Measurements from ENCODE around the gene CRAMP1.

CRAMP1 gene

DNA sequence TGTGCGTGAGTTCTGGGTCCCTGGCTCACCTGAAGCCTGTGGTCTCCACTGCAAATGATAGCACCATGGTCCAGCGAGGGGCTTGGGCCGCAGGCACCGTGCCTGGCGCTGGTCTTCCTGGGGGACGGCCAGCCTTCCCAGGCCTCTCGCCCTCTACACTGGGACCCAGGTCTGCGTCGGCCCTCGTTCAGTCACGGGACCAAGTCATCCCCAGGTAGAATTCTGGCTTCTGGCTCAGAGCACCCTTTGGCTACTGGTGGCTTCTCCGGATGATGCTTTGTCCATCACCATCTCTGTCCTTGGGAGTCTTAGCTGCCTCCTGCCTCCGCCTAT lies 20.4 kb downstream of the CRAMP1 start:
- no peak for DNase-seq (ENCODE audit: low spot score)

DNA sequence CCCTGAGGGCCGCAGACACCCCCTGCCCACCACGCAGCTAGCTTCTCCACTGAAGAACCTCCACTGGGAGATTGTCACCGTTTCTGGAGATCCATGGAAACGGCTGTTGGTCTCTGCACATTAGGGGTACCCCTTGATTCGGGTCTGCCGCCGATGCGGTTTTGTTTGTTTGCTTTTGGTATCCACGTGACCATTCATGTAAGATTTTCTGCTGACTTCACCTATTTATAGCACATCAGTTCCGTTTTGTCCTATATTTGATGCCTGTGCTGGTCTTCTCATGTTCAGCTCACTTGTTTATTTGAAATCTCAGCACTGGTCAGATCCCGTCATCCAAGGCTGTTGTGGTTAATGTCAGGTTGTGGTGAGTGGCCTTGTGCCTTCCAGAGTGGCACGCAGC lies 21.1 kb downstream of the CRAMP1 start:
- no peak for DNase-seq (ENCODE audit: low spot score)

- DNase-seq (ENCODE audit: low spot score), result no peak
Measured at GRCh38 chr16:1634541-1634940, 22.4 kb downstream of the CRAMP1 start.

DNA sequence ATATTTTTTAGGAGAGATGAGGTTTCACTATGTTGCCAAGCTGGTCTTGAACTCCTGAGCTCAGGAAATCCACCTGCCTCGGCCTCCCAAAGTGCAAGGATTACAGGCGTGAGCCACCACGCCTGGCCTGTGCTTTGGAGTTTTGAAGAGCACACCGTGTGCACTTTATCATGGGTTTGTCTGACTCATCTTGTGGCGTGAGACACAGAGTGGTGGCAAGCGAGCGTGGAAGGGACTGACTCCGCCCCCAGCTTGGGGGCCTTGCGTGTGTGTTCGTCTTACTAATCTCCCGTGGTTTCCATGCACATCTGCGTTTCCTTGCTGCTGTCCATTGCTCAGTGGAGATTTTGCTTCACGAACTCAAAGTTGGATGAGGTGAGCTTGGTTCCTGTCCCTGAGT lies 22.9 kb downstream of the CRAMP1 start:
- no peak for DNase-seq (ENCODE audit: low spot score)

DNA sequence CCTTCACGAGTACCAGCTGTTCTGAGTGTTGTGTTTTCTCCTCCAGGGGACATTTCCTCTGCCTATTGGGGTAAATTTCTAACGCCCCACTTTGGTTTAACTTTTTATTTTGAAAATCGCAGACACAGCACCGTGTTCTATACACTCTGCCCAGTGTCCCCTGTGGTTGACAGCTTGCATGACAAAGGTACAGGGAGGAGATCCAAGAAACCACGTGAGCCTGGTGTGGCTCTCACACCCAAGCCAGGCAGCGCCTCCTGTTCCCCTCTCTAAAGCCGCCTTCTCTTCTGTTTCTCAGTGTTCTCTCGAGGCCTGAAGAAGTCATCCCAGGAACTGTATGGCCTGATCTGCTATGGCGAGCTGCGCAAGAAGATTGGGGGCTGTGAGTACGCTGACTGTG lies 25.4 kb downstream of the CRAMP1 start:
- DNase-seq (ENCODE audit: low spot score), result no peak

DNA sequence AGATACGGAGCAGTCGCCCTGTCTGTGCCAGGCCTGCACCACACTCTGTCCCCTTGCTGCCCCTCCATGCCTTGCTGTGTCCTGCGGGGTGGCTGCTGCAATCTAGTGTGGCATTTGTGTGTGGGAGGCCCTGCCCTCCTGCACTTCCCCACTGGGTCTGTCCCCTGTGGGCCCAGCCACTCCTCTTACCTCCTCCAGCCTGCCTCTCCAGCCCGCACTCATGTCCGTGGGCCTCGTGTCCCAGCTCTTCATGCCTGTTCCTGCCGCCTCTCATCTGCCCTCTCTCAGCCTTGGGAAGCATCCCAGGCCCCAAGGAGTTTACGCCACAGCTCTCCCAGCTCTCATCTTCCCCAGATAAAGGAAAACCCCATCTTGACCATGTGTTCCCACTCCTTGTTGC lies 26.6 kb downstream of the CRAMP1 start:
- no peak for DNase-seq (ENCODE audit: low spot score)

DNA sequence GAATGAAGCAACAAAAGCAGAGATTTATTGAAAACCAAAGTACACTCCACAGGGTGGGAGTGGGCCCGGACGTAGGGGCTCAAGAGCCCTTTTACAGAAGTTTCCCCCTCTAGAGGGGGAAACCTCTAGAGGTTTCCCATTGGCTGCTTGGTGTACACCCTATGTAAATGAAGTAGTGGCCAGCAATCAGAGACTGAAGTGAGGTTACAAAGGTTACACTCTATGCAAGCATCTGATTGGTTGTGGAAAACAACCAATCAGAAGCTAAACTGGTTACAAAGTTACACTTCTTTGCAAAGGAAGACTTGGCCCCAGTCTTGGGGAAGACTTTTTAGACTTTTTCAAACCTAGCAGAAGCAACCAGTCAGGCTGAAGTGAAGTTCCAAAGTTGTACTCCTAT lies 27.1 kb downstream of the CRAMP1 start:
- DNase-seq (ENCODE audit: low spot score), result no peak

- no peak for DNase-seq (ENCODE audit: low spot score)
Measured at GRCh38 chr16:1639860-1640259, 27.7 kb downstream of the CRAMP1 start.

DNA sequence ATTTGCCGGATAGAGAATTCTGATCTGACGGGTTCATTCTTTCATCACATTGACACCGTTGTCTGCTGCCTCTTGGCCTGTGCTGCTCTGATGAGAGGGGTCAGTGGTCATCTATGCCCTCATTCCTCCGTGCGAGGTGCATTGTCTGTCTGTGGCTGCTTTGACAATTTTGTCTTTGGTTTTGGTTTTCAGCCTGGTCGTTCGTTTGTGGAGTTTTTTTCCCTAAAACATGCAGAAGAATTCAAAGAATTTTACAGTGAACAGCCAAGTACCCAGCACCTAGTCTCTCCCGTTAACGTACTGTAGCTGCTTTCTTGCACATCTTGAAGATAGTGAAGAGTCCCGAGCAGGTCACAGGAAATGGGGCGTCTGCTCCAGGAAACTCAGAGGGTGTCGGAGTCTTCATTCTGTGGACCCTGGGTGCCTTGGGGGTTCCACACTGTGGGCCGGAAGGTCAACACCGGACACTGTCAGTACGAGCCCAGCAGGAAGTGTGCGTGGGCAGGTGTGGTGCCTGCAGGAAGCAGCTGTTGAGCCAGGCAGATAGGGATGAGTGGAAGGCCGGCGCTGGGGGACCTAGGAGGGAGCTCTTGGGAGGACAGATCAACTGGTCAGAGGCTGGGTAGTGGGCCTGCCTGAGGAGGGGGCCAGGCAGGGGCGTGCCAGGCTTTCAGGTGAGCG lies 28.2 kb downstream of the CRAMP1 start:
- DNase-seq (ENCODE audit: low spot score), result no peak

DNA sequence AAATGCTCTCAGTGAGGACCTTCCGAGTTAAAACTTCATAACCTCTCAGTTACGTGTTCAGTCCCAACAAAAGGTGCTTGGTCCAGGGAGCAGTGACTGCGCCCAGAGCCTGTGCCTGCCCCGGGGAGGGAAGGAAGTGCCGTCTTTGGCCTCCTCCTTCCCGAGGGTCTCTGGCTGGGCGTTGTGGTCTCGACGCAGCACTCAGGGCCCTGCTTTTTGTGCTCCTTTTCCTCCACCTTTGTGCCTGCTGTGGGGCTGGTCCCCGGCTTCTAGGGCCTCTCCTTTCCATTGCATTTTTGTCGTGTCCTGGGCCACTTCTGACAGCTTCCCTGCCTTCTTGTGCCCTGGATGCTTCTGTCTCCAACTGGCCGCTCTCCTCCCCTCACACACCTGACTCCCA lies 29.1 kb downstream of the CRAMP1 start:
- no peak for DNase-seq (ENCODE audit: low spot score)

- DNase-seq (ENCODE audit: low spot score), result no peak
Measured at GRCh38 chr16:1642148-1642547, 30.0 kb downstream of the CRAMP1 start.

DNA sequence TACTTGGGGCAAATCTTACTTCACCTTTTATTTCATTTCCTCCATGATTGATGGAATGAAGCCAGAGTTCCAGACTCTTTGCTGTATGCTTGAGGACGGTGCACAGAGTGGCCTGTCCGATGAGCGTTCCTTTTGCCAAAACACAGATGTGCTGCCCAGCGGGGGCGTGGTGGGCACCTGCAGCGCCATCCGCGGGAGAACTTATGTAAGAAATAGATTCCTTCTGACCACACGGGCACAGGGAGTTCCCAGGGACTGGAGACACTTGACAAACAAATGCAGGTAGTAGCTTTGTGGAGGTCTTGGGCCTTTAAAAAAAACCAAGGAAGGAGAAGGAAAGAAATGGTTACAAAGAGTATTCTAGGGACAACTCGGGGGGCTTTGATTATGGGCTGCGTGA lies 30.6 kb downstream of the CRAMP1 start:
- DNase-seq (ENCODE audit: low spot score), result no peak

DNA sequence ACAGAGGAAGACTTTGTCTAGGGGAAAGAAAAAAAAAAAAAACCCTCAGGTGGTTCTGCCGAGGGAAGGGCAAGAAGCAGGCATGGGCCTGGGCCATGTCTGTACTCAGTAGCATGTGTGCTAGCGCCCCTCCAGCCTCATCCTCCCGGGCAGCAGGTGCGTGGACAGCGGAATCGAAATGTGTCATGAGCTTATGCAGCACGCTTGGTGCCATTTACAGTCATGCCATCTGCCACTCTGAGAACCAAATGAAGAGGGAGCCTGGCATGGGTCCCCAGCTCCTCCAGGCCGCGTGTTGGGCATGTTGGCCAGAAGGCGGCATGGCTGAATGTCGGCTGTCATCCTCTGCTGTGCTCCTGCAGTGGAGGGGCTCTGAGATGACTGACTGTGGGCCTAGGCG lies 31.4 kb downstream of the CRAMP1 start:
- DNase-seq (ENCODE audit: low spot score), result no peak

- DNase-seq (ENCODE audit: low spot score), result peak; percentile 37
Measured at GRCh38 chr16:1645914-1646525, 33.9 kb downstream of the CRAMP1 start.

GRCh38 chr16:1647856-1648255 lies 35.7 kb downstream of the CRAMP1 start:
- no peak for DNase-seq (ENCODE audit: low spot score)

- no peak for DNase-seq (ENCODE audit: low spot score)
Measured at GRCh38 chr16:1650131-1650530, 38.0 kb downstream of the CRAMP1 start.

DNA sequence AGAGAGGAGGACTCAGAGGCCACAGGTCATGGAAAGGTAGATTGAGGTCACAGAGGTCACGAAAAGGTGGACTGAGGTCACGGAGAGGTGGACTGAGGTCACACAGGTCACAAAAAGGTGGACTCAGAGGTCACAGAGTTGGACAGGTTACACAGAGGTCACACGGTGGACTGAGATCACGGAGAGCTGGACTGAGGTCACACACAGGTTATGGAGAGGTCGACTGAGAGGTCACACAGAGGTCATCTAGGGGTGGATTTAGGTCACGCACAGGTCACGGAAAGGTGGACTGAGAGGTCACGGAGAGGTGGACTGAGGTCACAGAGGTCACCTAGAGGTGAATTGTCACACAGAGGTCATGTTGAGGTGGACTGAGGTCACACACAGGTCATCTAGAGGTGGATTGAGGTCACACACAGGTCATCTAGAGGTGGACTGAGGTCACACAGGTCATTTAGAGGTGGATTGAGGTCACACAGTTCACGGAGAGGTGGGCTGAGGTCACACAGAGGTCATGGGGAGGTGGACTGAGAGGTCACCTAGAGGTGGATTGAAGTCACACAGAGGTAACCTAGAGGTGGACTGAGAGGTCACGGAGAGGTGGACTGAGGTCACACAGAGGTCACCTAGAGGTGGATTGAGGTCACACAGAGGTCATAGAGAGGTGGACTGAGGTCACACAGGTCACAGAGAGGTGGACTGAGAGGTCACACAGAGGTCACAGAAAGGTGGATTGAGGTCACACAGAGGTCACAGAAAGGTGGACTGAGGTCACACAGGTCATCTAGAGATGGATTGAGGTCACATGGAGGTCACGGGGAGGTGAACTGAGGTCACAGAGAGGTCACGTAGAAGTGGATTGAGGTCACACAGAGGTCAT lies 39.2 kb downstream of the CRAMP1 start:
- no peak for DNase-seq (ENCODE audit: low spot score)

DNA sequence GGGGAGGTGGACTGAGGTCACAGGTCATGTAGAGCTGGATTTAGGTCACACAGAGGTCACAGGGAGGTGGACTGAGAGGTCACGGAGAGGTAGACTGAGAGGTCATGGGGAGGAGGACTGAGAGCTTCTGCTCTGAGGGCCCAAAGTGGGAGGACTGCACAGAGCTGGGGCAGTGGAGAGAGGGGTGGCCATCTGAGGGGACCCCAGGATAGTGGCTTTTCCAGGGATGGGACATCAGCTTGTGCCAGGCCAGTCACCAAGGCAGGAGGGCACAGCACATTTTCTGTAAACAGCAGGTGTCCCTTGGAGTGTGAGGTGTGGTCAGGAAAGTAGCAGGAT lies 39.8 kb downstream of the CRAMP1 start:
- DNase-seq (ENCODE audit: low spot score), result no peak

DNA sequence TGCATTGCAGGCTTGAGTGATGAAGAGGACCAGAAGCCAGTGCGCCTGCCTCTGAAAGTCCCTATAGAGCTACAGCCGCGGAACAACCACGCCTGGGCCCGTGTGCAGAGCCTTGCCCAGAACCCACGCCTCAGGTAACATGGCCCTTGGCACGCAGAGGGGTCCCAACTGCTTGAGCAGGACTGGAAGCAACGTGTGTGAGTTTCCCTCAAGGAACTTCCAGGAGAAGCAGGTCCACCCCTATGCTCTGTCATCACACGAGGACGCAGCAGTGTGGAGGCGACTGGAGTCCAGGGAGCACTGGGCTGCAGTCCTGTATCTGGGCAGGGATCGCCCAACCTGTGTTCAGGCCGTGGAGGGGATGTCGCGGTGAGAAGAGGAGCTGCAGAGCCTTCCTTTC lies 40.9 kb downstream of the CRAMP1 start:
- no peak for DNase-seq (ENCODE audit: low spot score)

GRCh38 chr16:1654505-1655268 lies 42.5 kb downstream of the CRAMP1 start:
- DNase-seq (ENCODE audit: low spot score), result no peak

- no peak for DNase-seq (ENCODE audit: low spot score)
Measured at GRCh38 chr16:1655269-1655807, 43.2 kb downstream of the CRAMP1 start.
